ENCODE results near the gene METRN. TPM values are rescaled to one million over a fixed set of nuclear protein-coding genes. Genes with fewer than 3 reads are reported as not detected.

The METRN gene
- total RNA-seq, 4 donors from 2014 or later = 13.6 to 31.2 (median 20.5) TPM

GRCh38 chr16:714079-714478 lies 839 bp upstream of the METRN start:
- TF ChIP-seq, protein P1, sequence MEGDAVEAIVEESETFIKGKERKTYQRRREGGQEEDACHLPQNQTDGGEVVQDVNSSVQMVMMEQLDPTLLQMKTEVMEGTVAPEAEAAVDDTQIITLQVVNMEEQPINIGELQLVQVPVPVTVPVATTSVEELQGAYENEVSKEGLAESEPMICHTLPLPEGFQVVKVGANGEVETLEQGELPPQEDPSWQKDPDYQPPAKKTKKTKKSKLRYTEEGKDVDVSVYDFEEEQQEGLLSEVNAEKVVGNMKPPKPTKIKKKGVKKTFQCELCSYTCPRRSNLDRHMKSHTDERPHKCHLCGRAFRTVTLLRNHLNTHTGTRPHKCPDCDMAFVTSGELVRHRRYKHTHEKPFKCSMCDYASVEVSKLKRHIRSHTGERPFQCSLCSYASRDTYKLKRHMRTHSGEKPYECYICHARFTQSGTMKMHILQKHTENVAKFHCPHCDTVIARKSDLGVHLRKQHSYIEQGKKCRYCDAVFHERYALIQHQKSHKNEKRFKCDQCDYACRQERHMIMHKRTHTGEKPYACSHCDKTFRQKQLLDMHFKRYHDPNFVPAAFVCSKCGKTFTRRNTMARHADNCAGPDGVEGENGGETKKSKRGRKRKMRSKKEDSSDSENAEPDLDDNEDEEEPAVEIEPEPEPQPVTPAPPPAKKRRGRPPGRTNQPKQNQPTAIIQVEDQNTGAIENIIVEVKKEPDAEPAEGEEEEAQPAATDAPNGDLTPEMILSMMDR (IDR thresholded peaks at IDR 0.05) = no peak
- no peak for DNase-seq (ENCODE audit: low spot score)
- no peak for ATAC-seq (ENCODE audit: low FRiP score)

DNA sequence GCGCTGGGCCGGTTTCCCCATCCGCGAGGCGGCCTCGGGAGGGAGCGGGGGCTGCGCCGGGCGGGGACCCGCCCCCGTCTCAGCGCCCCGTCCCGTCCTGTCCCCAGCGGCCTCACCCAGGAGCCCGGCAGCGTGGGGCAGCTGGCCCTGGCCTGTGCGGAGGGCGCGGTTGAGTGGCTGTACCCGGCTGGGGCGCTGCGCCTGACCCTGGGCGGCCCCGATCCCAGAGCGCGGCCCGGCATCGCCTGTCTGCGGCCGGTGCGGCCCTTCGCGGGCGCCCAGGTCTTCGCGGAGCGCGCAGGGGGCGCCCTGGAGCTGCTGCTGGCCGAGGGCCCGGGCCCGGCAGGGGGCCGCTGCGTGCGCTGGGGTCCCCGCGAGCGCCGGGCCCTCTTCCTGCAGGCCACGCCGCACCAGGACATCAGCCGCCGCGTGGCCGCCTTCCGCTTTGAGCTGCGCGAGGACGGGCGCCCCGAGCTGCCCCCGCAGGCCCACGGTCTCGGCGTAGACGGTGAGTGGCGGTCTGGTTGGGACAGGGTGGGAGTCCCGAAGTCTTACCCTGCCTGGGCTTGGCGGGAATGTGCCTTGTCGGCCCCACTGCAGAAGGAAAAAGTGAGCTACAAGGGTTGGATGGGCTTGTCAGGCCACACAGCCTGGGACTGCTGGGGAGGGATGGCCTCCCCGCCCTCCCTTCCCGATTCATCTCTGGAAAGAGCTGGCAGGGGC lies 720 bp downstream of the METRN start:
- peak; percentile 23 for ATAC-seq (ENCODE audit: low FRiP score)
- TF ChIP-seq, protein P1 (IDR thresholded peaks at IDR 0.05) = no peak

GRCh38 chr16:716200-716568 lies 1.3 kb downstream of the METRN start:
- ATAC-seq (ENCODE audit: low FRiP score) = no peak
- DNase-seq (ENCODE audit: low spot score) = no peak

More for the DNA sequence above, 720 bp downstream of the METRN start:
- DNase-seq (ENCODE audit: low spot score) = no peak

GRCh38 chr16:716768-717325 lies 1.9 kb downstream of the METRN start:
- no peak for ATAC-seq (ENCODE audit: low FRiP score)
- TF ChIP-seq, protein P1 (IDR thresholded peaks at IDR 0.05) = no peak
- DNase-seq (ENCODE audit: low spot score) = no peak

More at GRCh38 chr16:716200-716568, 1.3 kb downstream of the METRN start:
- TF ChIP-seq, protein P1 (IDR thresholded peaks at IDR 0.05) = no peak

GRCh38 chr16:717450-718245 lies 2.7 kb downstream of the METRN start:
- TF ChIP-seq, protein P1 (IDR thresholded peaks at IDR 0.05) = no peak
- ATAC-seq (ENCODE audit: low FRiP score) (no peak), DNase-seq (ENCODE audit: low spot score) (no peak)

DNA sequence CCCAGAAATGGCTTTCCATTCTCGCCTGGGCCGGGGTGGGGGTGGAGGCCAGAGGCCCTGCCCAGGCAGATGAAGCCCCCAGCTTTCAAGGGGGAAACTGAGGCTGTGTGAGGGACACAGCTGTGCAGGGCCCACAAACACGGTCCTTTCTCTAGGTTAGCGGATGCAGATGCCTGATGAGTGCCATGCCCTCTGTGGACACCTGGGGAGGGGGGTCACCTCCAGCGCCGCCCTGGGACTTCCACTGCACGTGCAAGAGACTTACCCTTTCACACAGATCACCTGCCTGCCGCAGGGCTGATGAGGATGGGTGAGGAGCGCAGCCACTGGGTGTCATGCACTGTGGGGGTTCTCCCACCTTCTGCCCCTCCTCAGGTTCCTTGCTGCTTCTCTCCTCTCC lies 3.5 kb downstream of the METRN start:
- no peak for ATAC-seq (ENCODE audit: low FRiP score)
- TF ChIP-seq, protein P1 (IDR thresholded peaks at IDR 0.05) = no peak
- DNase-seq (ENCODE audit: low spot score) = no peak
